Lower lobe of right lung (tissue), 2 donors: ENCODE data around the gene MBD1. TPM values are rescaled to one million over a fixed set of nuclear protein-coding genes. Genes with fewer than 3 reads are reported as not detected.
"Not testable (repeated sequence)": the region's sequence is repeated elsewhere in the genome, so short reads cannot be mapped to it uniquely, and the experiment has no call there.

ENCODE experiments used
- ATAC-seq, 2 donors: fragments of 200-7000 bp; cut with Tn5 transposase; one replicate each; pipeline ENCODE4 v1.9.1; 2020 to 2022; ENCODE audit warnings: mild to moderate bottlenecking in 2 of 2, moderate library complexity in 2 of 2
- DNase-seq: peaks from one replicate; pipeline ENCODE4 v3.0.0-alpha.2; 2020
- H3K27ac ChIP-seq: fragments of 200-600 bp; one replicate; pipeline ENCODE4 v1.8.0; 2022
- H3K27me3 ChIP-seq: fragments of 200-600 bp; one replicate; pipeline ENCODE4 v1.8.0; 2022; ENCODE audit warnings: low read depth
- H3K36me3 ChIP-seq: fragments of 200-600 bp; one replicate; pipeline ENCODE4 v1.8.0; 2022; ENCODE audit warnings: mild to moderate bottlenecking
- H3K4me1 ChIP-seq: fragments of 200-600 bp; one replicate; pipeline ENCODE4 v1.8.0; 2022
- H3K4me3 ChIP-seq: fragments of 200-600 bp; one replicate; pipeline ENCODE4 v1.8.0; 2022; ENCODE audit warnings: mild to moderate bottlenecking
- H3K9me3 ChIP-seq: fragments of 200-600 bp; one replicate; pipeline ENCODE4 v1.8.0; 2022
- intact Hi-C: fragments of 100-400 bp; cut with DNase I; formaldehyde crosslinking; loops from one replicate; pipeline ENCODE4 v1.11.0; 2022
- total RNA-seq: library from RNA; stranded (reverse); fragmentation: NEBNext Ultra II Directional; extraction: Animal tissue kit (Norgen Biotek cat#: 25700); gene quantifications from one replicate; pipeline ENCODE4 v1.2.1, GENCODE V29; 2021
- TF ChIP-seq, protein P1 (sequence below): fragments of 200-600 bp; IDR thresholded peaks from one replicate; pipeline ENCODE4 v1.8.0; 2022; ENCODE audit warnings: antibody characterized with exemption, mild to moderate bottlenecking
- donor health status: DM: no; HTN: yes; CAD: no; lungs with severe emphysema.

MBD1 gene
- total RNA-seq, 1 donor from 2014 or later, result 64.1 TPM

DNA sequence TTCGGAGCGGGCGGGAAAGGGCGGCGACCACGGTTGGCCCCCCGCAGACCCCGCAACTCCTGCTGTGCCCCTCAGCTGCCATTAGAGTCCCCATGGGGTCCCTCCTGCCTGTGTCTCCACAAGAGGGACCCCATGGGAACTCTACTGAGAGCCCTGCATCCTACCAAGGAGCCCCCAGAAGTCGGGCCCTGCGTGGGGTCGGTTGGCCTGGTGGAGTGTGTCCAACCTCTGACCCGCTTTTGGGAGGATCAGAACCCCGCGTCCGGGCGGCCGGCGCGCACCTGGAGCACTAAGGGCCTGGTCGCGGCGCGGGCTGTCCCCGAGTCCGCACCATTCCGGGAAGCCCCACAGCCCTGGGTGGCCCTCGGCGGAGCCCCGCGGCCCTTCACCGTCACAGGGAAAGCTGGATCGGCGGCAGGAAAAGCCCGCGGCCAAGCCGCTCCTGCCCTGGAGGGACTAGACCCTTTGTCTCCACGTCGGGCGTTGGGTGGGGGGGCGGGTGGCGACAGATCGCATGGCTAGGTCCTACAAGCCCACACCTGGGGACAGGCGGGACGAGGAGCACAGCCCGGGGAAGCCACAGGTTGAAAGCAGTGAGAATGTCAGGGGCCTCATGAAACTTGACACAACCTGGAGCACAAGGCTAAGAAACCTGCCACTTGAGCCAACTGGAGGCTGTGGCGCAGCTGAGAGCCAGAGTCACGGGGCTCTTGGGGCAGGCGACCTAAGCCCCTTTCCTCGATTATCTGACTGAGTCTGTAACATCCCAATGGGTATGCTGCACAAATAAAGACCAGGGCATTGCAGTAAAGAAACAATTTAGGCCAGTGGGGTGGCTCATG lies 17.3 kb upstream of the MBD1 start:
- H3K36me3 ChIP-seq, result no peaks in the 10 kb centered on the region
- DNase-seq (no peak), ATAC-seq (peak in 1 of 2 donors; percentile 17)
- no peaks in the 10 kb centered on the region for H3K9me3 ChIP-seq
- peaks cover 45% of the 10 kb centered on the region for H3K27me3 ChIP-seq
- peak overlapping the region; percentile 52 for H3K4me3 ChIP-seq
- H3K27ac ChIP-seq, result no peak overlapping the region
- peaks cover 14% of the 10 kb centered on the region for H3K4me1 ChIP-seq
- intact Hi-C loops, result no loop called here
- TF ChIP-seq, protein P1, sequence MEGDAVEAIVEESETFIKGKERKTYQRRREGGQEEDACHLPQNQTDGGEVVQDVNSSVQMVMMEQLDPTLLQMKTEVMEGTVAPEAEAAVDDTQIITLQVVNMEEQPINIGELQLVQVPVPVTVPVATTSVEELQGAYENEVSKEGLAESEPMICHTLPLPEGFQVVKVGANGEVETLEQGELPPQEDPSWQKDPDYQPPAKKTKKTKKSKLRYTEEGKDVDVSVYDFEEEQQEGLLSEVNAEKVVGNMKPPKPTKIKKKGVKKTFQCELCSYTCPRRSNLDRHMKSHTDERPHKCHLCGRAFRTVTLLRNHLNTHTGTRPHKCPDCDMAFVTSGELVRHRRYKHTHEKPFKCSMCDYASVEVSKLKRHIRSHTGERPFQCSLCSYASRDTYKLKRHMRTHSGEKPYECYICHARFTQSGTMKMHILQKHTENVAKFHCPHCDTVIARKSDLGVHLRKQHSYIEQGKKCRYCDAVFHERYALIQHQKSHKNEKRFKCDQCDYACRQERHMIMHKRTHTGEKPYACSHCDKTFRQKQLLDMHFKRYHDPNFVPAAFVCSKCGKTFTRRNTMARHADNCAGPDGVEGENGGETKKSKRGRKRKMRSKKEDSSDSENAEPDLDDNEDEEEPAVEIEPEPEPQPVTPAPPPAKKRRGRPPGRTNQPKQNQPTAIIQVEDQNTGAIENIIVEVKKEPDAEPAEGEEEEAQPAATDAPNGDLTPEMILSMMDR, result no peak

DNA sequence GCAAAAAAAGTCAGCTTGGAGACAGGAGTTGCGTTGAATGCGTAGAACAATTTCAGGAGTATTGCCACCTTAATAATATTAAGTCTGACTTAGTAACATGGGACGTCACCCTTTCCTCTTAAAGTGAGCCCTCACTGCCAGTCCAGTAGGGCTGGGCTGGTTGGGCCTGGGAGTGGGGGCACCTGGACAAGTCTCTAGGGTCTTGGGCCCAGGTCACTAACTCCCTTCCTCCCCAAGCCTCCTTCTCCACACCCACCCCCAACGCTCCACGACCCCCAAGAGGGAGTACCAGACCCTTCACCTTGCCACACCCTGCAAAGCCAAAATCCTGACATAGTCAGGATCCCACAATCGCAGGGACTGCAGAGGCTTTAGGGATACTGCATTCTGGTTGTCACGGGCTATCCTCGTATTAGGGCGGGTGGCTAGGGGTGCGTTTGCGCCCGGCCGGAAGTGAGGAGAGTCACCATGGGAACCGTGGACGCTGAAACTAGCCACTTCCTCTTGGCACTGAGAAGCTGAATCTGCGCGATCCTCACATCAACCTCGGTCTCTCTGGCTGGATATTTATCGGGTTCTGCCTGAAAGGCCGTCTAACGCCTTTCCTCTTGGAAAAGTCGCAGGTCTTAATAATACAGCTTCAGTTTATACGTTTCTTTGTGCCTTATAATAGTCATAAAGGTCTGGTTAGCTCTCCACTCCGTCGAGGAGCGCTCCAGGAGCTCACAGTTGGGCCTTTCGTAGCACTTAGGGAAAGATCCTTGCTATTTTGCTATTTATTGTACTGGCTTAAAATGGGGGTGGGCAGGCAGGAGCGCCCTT lies 16.5 kb upstream of the MBD1 start:
- Histone ChIP-seq H3K27ac (no peak overlapping the region), H3K9me3 (no peaks in the 10 kb centered on the region), H3K36me3 (no peaks in the 10 kb centered on the region), H3K27me3 (peaks cover 39% of the 10 kb centered on the region), H3K4me1 (peaks cover 14% of the 10 kb centered on the region), H3K4me3 (peak overlapping the region; percentile 52)
- peak; percentile 87 for DNase-seq
- TF ChIP-seq, protein P1, result no peak
- ATAC-seq, result peak; percentile 95 to 96
- intact Hi-C loops, result no loop called here

DNA sequence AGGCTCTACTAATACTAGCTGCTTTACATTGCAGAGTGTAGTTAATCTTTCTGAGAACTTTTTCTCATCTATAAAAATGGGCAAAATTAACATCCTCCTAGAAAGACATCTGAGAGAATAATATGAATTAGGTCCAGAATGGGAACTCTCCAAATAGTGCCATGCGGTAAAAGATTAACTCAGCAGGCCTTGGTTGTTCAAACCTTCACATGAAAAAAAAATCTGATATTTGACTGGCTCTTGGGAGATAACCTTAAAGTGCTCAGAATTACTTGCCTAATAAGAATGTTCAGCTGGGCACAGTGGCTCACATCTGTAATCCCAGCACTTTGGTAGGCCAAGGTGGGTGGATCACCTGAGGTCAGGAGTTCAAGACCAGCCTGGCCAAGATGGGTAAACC lies 11.7 kb upstream of the MBD1 start:
- intact Hi-C loops, result no loop called here

DNA sequence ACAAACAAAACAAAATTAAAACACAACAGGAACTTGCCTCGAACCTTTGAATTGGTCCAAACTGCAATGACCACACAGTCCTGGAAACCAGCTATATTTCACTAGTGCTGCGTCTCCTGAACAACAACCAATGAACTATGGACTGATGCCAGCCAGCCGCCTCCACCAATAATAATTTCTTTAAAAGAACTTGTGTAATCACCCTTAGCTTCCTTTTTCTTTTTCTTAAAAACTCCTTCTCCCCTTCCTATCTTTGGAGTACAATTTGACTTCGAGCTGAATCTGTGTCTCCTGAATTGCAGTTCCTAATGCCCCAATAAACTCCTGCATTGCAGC lies 7.8 kb upstream of the MBD1 start:
- intact Hi-C loops, result no loop called here
- Histone ChIP-seq H3K36me3 (peaks cover 24% of the 10 kb centered on the region), H3K27me3 (no peaks in the 10 kb centered on the region), H3K27ac (no peak overlapping the region), H3K9me3 (no peaks in the 10 kb centered on the region), H3K4me1 (peaks cover 17% of the 10 kb centered on the region), H3K4me3 (no peak overlapping the region)
- TF ChIP-seq, protein P1, result no peak
- ATAC-seq (no peak), DNase-seq (no peak)

More for the DNA sequence above, 11.7 kb upstream of the MBD1 start:
- Histone ChIP-seq H3K36me3 (no peaks in the 10 kb centered on the region), H3K9me3 (no peaks in the 10 kb centered on the region), H3K4me1 (peaks cover 17% of the 10 kb centered on the region), H3K27ac (no peak overlapping the region), H3K27me3 (no peaks in the 10 kb centered on the region), H3K4me3 (no peak overlapping the region)
- DNase-seq, result no peak
- ATAC-seq, result no peak
- TF ChIP-seq, protein P1, result no peak

DNA sequence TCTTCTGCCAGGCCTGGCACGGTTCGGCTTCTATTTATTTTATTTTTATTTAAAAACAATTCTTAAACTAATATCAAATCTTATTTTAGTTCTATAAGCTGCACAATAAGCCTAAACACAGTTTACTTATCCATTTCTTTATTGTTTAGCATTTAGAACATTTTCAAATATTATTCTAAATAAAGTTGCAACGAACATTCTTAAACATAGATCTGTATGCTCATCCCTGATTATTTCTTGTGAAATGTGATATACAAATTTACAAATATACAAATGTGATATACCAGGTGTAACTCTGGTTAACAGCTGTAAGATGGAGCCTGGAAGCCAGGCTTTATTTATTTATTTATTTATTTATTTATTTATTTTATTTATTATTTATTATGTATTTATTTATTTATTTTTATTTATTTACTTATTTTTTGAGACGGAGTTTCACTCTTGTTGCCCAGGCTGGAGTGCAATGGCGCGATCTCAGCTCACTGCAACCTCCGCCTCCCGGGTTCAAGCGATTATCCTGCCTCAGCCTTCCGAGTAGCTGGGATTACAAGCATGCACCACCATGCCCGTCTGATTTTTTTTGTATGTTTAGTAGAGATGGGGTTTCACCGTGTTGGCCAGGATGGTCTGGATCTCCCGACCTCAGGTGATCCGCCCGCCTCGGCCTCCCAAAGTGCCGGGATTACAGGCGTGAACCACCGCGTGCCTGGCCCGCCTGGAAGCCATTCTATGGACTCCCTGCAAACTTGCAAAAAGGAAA lies 7.2 kb upstream of the MBD1 start:
- H3K36me3 ChIP-seq, result peaks cover 29% of the 10 kb centered on the region
- intact Hi-C loops, H3K9me3 ChIP-seq, DNase-seq, H3K27me3 ChIP-seq, ATAC-seq: not testable (repeated sequence)
- H3K27ac ChIP-seq, result peak overlapping the region; percentile 85
- peaks cover 17% of the 10 kb centered on the region for H3K4me1 ChIP-seq
- peak overlapping the region; percentile 72 for H3K4me3 ChIP-seq
